HG02970 (cell line): ENCODE results near the gene ANKRD29.

Experiments
- ATAC-seq: cut with Tn5 transposase; IDR thresholded peaks from one replicate; pipeline ENCODE4 v1.9.1; 2021; ENCODE audit warnings: mild to moderate bottlenecking, moderate library complexity, moderate number of reproducible peaks; ENCODE audit not compliant: unreplicated experiment, low FRiP score

The ANKRD29 gene

GRCh38 chr18:23662309-23663263 is at the start of gene ANKRD29:
TSS of gene ANKRD29 (minus strand) at chr18:23662911. CDS start at chr18:23662730, 181 bp downstream.
- ATAC-seq = no peak

GRCh38 chr18:23712445-23712844 is 49.7 kb upstream of the ANKRD29 start:
- ATAC-seq = no peak

- no peak for ATAC-seq
Measured at GRCh38 chr18:23711426-23711825, 48.7 kb upstream of the ANKRD29 start.

- no peak for ATAC-seq
Measured at GRCh38 chr18:23710946-23711345, 48.2 kb upstream of the ANKRD29 start.

GRCh38 chr18:23710068-23710527 is 47.4 kb upstream of the ANKRD29 start:
- ATAC-seq = no peak

- no peak for ATAC-seq
Measured at GRCh38 chr18:23706971-23707640, 44.4 kb upstream of the ANKRD29 start.

- no peak for ATAC-seq
Measured at GRCh38 chr18:23704806-23705205, 42.1 kb upstream of the ANKRD29 start.

GRCh38 chr18:23703987-23704384 is 41.3 kb upstream of the ANKRD29 start:
- ATAC-seq = no peak

- ATAC-seq = no peak
Measured at GRCh38 chr18:23703057-23703986, 40.6 kb upstream of the ANKRD29 start.

- no peak for ATAC-seq
Measured at GRCh38 chr18:23702606-23703005, 39.9 kb upstream of the ANKRD29 start.

GRCh38 chr18:23701544-23702064 is 38.9 kb upstream of the ANKRD29 start:
- no peak for ATAC-seq

GRCh38 chr18:23701017-23701416 is 38.3 kb upstream of the ANKRD29 start:
- ATAC-seq = no peak

- ATAC-seq = no peak
Measured at GRCh38 chr18:23694637-23695430, 32.1 kb upstream of the ANKRD29 start.

GRCh38 chr18:23693846-23694245 is 31.1 kb upstream of the ANKRD29 start:
- no peak for ATAC-seq

GRCh38 chr18:23690505-23691068 is 27.9 kb upstream of the ANKRD29 start:
- ATAC-seq = no peak

GRCh38 chr18:23689616-23690504 is 27.1 kb upstream of the ANKRD29 start:
- ATAC-seq = no peak

GRCh38 chr18:23689031-23689615 is 26.4 kb upstream of the ANKRD29 start, which contains the start of gene LAMA3:
TSS of gene LAMA3 (plus strand) at chr18:23689453. CDS start at chr18:23689684, 231 bp downstream.
- ATAC-seq = no peak

GRCh38 chr18:23688528-23688927 is 25.8 kb upstream of the ANKRD29 start:
- ATAC-seq = no peak
